CD4-positive, alpha-beta memory T cell (primary cell): ENCODE data around the gene FOXL3. TPM values are rescaled to one million over a fixed set of nuclear protein-coding genes. Genes with fewer than 3 reads are reported as not detected.

Source experiments
- CTCF ChIA-PET: fragments of 350-600 bp; sonication (Branson Sonifier 250); formaldehyde crosslinking; loops from one replicate; lab custom pipeline; 2021; ENCODE audit warnings: inconsistent platforms; ENCODE audit not compliant: partially characterized antibody; lab: Charles Lee
- POLR2A ChIA-PET: fragments of 350-600 bp; sonication (Branson Sonifier 250); formaldehyde crosslinking; loops from one replicate; lab custom pipeline; 2021; ENCODE audit not compliant: partially characterized antibody; lab: Charles Lee
- DNase-seq, 5 donors: peaks; one replicate each; pipeline versions ENCODE4 v3.0.0 to v3.0.0-alpha.2; 2020 to 2022; ENCODE audit warnings: mixed read lengths in 1 of 5
- H3K27ac ChIP-seq: one replicate; pipeline ENCODE4 v1.7.0; 2013; ENCODE audit warnings: low read depth, low read length
- H3K27me3 ChIP-seq: 2 replicates; pipeline ENCODE4 v1.7.0; 2013; ENCODE audit warnings: mild to moderate bottlenecking, low read length, moderate library complexity; ENCODE audit not compliant: insufficient read depth
- H3K36me3 ChIP-seq: 2 replicates; pipeline ENCODE4 v1.7.0; 2013; ENCODE audit warnings: mild to moderate bottlenecking, low read length, moderate library complexity; ENCODE audit not compliant: insufficient read depth
- H3K4me1 ChIP-seq: 2 replicates; pipeline ENCODE4 v1.7.0; 2013; ENCODE audit warnings: mild to moderate bottlenecking, low read length, moderate library complexity; ENCODE audit not compliant: insufficient read depth
- H3K4me3 ChIP-seq, 2 donors: one replicate each; pipeline ENCODE4 v1.7.0; 2013; ENCODE audit warnings: low read length in 2 of 2, mild to moderate bottlenecking in 1 of 2
- H3K9me3 ChIP-seq, 2 donors: one replicate each; pipeline ENCODE4 v1.7.0; 2013; ENCODE audit warnings: low read length in 2 of 2, control low read depth in 1 of 2; ENCODE audit not compliant: control insufficient read depth in 1 of 2
- H3K27ac Mint-ChIP-seq, 7 donors: one replicate each; pipeline ENCODE4 v1.8.0; 2020 to 2021; ENCODE audit warnings: mixed read lengths in 7 of 7, mild to moderate bottlenecking in 6 of 7, inconsistent platforms in 3 of 7, moderate library complexity in 3 of 7
- H3K27me3 Mint-ChIP-seq, 2 donors: one replicate each; pipeline ENCODE4 v1.8.0; 2020 to 2021; ENCODE audit warnings: mixed read lengths in 2 of 2
- H3K36me3 Mint-ChIP-seq, 2 donors: one replicate each; pipeline ENCODE4 v1.8.0; 2020 to 2021; ENCODE audit warnings: mixed read lengths in 2 of 2, inconsistent platforms in 1 of 2, mild to moderate bottlenecking in 1 of 2
- H3K4me1 Mint-ChIP-seq, 4 donors: one replicate each; pipeline ENCODE4 v1.8.0; 2020 to 2021; ENCODE audit warnings: mixed read lengths in 4 of 4, mild to moderate bottlenecking in 1 of 4
- H3K4me3 Mint-ChIP-seq, 8 donors: one replicate each; pipeline ENCODE4 v1.8.0; 2020 to 2021; ENCODE audit warnings: mixed read lengths in 8 of 8, mild to moderate bottlenecking in 7 of 8, moderate library complexity in 6 of 8, inconsistent platforms in 3 of 8
- H3K9me3 Mint-ChIP-seq, 8 donors: one replicate each; pipeline ENCODE4 v1.8.0; 2020 to 2021; ENCODE audit warnings: mixed read lengths in 8 of 8, mild to moderate bottlenecking in 5 of 8, inconsistent platforms in 3 of 8, moderate library complexity in 1 of 8
- intact Hi-C: fragments of 100-400 bp; cut with micrococcal nuclease; formaldehyde crosslinking; loops from one replicate; pipeline ENCODE4 v1.15.1; 2023
- polyA plus RNA-seq, 2 donors: library from polyadenylated mRNA; unstranded; fragments of 300-500 nt; fragmentation: Illumina TruSeq; gene quantifications; one replicate each; pipeline ENCODE4 v1.2.3, GENCODE V29; 2021
- total RNA-seq, 2 experiments: library from RNA; stranded (reverse); gene quantifications; one replicate each; pipeline ENCODE4 v1.2.3, GENCODE V29; 2021

FOXL3 gene
- total and polyA plus RNA-seq, 4 experiments from 2014 or later, result not detected

DNA sequence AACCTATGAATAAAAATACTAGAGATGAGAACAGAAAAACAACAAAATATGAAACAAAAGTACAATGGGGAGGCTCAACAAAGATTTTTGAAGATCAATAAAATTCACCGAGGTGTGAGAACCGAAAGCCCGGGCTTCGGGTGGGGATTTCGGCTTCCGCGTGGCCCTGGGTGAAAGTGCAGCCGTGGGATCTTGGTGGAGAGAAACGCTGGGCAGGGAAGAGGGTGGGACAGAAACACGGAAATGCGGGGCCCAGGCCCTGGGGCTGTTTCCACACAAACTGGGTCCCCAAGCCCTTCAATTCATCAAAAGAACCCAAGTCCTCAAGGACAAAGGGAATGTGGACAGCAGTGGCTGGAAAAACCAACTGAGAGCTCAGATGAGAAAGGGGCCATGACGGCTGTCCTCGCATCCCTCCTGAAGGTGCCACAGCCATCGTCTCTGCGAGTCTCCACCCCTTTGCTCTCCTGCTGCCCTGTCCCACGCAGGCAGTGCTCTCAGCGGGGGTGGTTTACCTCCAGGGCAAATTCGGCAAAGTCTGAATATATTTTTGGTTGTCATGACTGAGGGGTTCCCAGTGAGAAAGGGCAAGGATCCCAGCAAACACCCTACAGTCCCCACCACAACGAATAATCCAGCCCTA lies 19.7 kb downstream of the FOXL3 start:
- Histone ChIP-seq H3K27ac (no peak overlapping the region), H3K27me3 (no peaks in the 10 kb centered on the region), H3K4me1 (no peaks in the 10 kb centered on the region), H3K9me3 (no peaks in the 10 kb centered on the region), H3K4me3 (no peak overlapping the region), H3K36me3 (no peaks in the 10 kb centered on the region)
- Mint-ChIP-seq H3K9me3 (peaks cover 0 to 5% (median under 1%) of the 10 kb centered on the region in 8 donors), H3K27me3 (peaks cover 10 to 18% of the 10 kb centered on the region in 2 donors), H3K36me3 (no peaks in the 10 kb centered on the region), H3K4me1 (peaks cover 0 to 3% (median 0%) of the 10 kb centered on the region in 4 donors), H3K27ac (peak overlapping the region in 1 of 7 donors; percentile 66), H3K4me3 (no peak overlapping the region)
- DNase-seq, result no peak
- intact Hi-C loops, result no loop called here
- CTCF ChIA-PET, result no interaction called here
- POLR2A ChIA-PET, result no interaction called here

DNA sequence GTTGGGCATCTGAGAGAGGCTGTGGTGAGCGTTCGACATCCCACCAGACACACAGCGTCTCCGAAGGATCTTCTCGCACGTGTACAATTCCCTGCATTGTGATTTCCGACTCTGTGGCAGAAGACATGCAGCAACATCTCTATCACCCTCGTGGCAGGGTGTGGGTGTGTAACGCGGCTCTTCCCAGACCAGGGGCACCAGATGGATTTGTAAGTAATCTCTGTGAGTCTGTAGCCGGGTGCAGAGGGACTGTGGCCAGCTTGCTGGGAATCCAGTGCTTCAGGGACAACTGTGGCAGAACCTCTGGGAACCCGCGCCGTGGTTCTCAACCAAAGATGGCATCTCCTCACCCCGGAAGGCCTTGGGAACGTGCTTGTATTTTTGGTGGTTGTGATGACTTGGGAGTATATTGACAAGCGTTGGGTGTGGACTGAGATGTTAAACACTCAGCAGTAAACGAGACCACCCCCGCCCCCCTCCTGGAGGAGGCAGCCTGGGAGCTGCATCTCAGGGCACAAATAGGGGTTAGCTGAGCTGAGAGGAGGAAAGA lies 21.2 kb downstream of the FOXL3 start:
- peaks cover 0 to 14% (median 5%) of the 10 kb centered on the region in 8 donors for H3K9me3 Mint-ChIP-seq
- Histone ChIP-seq H3K27ac (no peak overlapping the region), H3K27me3 (no peaks in the 10 kb centered on the region), H3K9me3 (no peaks in the 10 kb centered on the region), H3K4me3 (no peak overlapping the region), H3K36me3 (no peaks in the 10 kb centered on the region), H3K4me1 (no peaks in the 10 kb centered on the region)
- H3K4me1 Mint-ChIP-seq, result peaks cover 0 to 3% (median 0%) of the 10 kb centered on the region in 4 donors
- no peak overlapping the region for H3K27ac Mint-ChIP-seq
- no peaks in the 10 kb centered on the region for H3K36me3 Mint-ChIP-seq
- no peak overlapping the region for H3K4me3 Mint-ChIP-seq
- intact Hi-C loops, result no loop called here
- DNase-seq, result no peak
- ChIA-PET POLR2A (no interaction called here), CTCF (interaction anchor here (1.4 kb wide), 1 partner anchor 11 kb away, joined by 5 read pairs; no protein-coding TSS in a partner anchor)
- H3K27me3 Mint-ChIP-seq, result peaks cover 20 to 26% of the 10 kb centered on the region in 2 donors

DNA sequence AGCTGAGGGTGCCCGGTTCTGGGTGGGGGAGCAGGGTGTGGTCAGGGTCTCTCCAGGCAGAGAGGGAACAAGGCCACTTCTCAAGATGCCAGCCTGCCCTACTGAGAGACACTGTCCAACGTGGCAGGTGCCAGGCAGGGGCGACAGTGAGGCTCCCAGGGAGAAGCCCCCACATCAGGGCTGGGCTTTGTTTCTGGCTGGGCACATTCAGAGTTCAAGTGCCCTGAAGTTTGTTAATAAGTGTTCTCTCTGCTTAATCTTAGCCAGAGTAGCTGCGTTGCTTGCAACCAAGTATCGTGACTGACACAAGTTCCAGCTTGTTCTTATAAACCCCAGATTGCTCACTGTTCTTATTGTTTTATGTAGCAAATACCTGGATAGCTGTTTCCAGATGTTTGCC lies 21.8 kb downstream of the FOXL3 start:
- Histone ChIP-seq H3K4me1 (no peaks in the 10 kb centered on the region), H3K36me3 (no peaks in the 10 kb centered on the region), H3K27ac (no peak overlapping the region), H3K4me3 (no peak overlapping the region), H3K27me3 (no peaks in the 10 kb centered on the region), H3K9me3 (no peaks in the 10 kb centered on the region)
- H3K4me3 Mint-ChIP-seq, result no peak overlapping the region
- ChIA-PET POLR2A (no interaction called here), CTCF (interaction anchor here (1.4 kb wide), 1 partner anchor 10 kb away, joined by 5 read pairs; no protein-coding TSS in a partner anchor)
- H3K9me3 Mint-ChIP-seq, result peaks cover 0 to 14% (median 5%) of the 10 kb centered on the region in 8 donors
- H3K27ac Mint-ChIP-seq, result no peak overlapping the region
- intact Hi-C loops, result no loop called here
- peaks cover 0 to 3% (median 0%) of the 10 kb centered on the region in 4 donors for H3K4me1 Mint-ChIP-seq
- peaks cover 21 to 25% of the 10 kb centered on the region in 2 donors for H3K27me3 Mint-ChIP-seq
- H3K36me3 Mint-ChIP-seq, result no peaks in the 10 kb centered on the region
- DNase-seq, result no peak

DNA sequence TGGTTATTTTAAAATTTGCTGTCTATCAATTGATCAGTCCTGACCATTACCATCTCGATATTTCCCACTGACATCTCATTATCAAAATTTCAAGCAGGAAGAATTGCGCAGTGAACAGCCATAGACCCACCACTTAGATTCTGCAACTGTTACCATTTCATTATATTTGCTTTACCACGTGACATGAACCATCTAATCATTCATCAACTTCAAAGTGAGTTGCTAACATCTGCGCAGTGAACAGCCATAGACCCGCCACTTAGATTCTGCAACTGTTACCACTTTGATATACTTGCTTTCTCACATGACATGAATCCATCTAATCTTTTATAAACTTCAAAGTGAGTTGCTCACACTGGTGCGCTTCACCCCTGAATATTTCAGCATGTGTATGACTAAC lies 22.5 kb downstream of the FOXL3 start:
- no peak overlapping the region for H3K4me3 Mint-ChIP-seq

DNA sequence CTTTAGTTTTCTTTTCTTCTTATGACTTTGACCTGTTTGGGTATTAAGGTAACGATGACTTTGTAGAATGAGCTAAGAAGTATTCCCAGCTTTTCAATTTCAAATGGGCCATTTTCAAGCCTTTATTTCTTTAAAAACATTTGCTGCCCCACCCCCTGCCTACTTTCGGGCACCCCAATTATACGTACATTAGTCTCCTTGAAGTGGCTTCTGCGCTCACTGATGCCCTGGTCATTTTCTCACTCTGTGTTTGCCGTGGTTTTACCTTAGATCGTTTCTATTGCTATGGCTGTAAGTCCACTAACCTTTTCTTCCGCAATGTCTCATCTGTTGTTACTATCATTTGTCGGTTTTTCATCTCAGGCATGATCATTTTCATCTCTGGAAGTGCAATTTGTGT lies 24.9 kb downstream of the FOXL3 start:
- Mint-ChIP-seq H3K27ac (peak overlapping the region in 1 of 7 donors; percentile 3), H3K4me1 (peaks cover 0 to 3% (median 0%) of the 10 kb centered on the region in 4 donors), H3K27me3 (peaks cover 40 to 48% of the 10 kb centered on the region in 2 donors), H3K4me3 (no peak overlapping the region), H3K9me3 (peaks cover 0 to 9% (median 5%) of the 10 kb centered on the region in 8 donors), H3K36me3 (no peaks in the 10 kb centered on the region)
- ChIA-PET CTCF (no interaction called here), POLR2A (no interaction called here)
- no peak overlapping the region for H3K27ac ChIP-seq
- no peaks in the 10 kb centered on the region for H3K4me1 ChIP-seq
- no peaks in the 10 kb centered on the region for H3K9me3 ChIP-seq
- H3K36me3 ChIP-seq, result no peaks in the 10 kb centered on the region
- H3K4me3 ChIP-seq, result no peak overlapping the region
- intact Hi-C loops, result no loop called here
- peaks cover 4% of the 10 kb centered on the region for H3K27me3 ChIP-seq
- DNase-seq, result no peak

More for the DNA sequence above, 22.5 kb downstream of the FOXL3 start:
- H3K4me1 ChIP-seq, result no peaks in the 10 kb centered on the region
- H3K27ac Mint-ChIP-seq, result no peak overlapping the region
- no peaks in the 10 kb centered on the region for H3K36me3 ChIP-seq
- no peak for DNase-seq
- H3K4me1 Mint-ChIP-seq, result peaks cover 0 to 3% (median 0%) of the 10 kb centered on the region in 4 donors
- H3K9me3 Mint-ChIP-seq, result peaks cover 0 to 14% (median 5%) of the 10 kb centered on the region in 8 donors
- no peak overlapping the region for H3K27ac ChIP-seq
- no peaks in the 10 kb centered on the region for H3K27me3 ChIP-seq
- ChIA-PET POLR2A (no interaction called here), CTCF (interaction anchor here (0.8 to 1.4 kb wide), 2 partner anchors 9 kb away, joined by 3 to 5 read pairs; no protein-coding TSS in a partner anchor)
- H3K27me3 Mint-ChIP-seq, result peaks cover 25 to 26% of the 10 kb centered on the region in 2 donors
- no peaks in the 10 kb centered on the region for H3K9me3 ChIP-seq
- no peak overlapping the region for H3K4me3 ChIP-seq
- intact Hi-C loops, result no loop called here
- no peaks in the 10 kb centered on the region for H3K36me3 Mint-ChIP-seq

DNA sequence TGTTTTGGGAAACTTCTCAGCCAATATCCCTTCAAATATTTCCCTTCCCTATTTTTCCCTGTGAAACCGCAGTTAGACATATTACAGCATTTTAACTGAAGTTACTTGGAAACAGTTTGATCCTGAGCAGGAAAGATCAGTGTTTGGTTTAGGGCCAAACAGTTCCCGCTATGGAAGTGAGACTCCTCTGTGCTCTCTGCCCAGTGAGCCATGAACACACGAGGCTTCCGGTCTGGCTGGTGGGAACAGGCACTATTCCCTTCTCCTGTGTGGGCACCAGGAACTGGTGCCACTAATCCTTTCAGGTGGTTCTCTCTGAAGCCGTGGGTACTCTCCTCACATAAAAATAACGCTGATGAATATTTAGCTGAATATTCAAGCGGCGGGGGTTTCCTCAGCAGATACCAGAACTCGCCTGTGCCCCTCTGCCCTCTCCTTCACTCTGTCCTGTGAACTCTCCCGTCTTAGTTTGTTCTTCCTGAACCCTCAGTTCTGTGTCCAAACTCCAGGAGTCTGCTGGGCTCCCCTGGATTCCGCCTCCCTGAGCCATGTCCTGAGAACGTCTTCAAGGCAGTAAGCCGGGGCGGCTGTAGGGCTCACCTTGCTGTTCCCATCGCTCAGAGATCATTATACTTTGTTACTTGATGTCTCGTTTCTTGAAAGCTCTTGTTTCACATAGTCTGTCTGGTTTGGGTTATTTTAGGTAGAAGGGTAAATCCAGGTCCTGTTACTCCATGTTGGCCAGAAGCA lies 25.7 kb downstream of the FOXL3 start:
- ChIA-PET CTCF (interaction anchor here (0.7 kb wide), 2 partner anchors 316 to 471 kb away, joined by 3 read pairs; no protein-coding TSS in a partner anchor), POLR2A (no interaction called here)
- no peaks in the 10 kb centered on the region for H3K36me3 ChIP-seq
- intact Hi-C loops, result no loop called here
- no peak overlapping the region for H3K27ac ChIP-seq
- no peak overlapping the region for H3K4me3 Mint-ChIP-seq
- H3K27me3 ChIP-seq, result peaks cover 4% of the 10 kb centered on the region
- no peak for DNase-seq
- no peaks in the 10 kb centered on the region for H3K9me3 ChIP-seq
- H3K9me3 Mint-ChIP-seq, result peaks cover 0 to 9% (median 5%) of the 10 kb centered on the region in 8 donors
- no peaks in the 10 kb centered on the region for H3K36me3 Mint-ChIP-seq
- H3K27ac Mint-ChIP-seq, result no peak overlapping the region
- H3K4me3 ChIP-seq, result no peak overlapping the region
- peaks cover 0 to 3% (median 0%) of the 10 kb centered on the region in 4 donors for H3K4me1 Mint-ChIP-seq
- no peaks in the 10 kb centered on the region for H3K4me1 ChIP-seq
- peaks cover 42 to 48% of the 10 kb centered on the region in 2 donors for H3K27me3 Mint-ChIP-seq
